H9 (cell line): ENCODE measurements around the gene IL4. TPM values are rescaled to one million over a fixed set of nuclear protein-coding genes. Genes with fewer than 3 reads are reported as not detected.

Source experiments
- DNase-seq: peaks from one replicate; pipeline ENCODE4 v3.0.0-alpha.2; 2017
- H2AFZ ChIP-seq: one replicate; pipeline ENCODE4 v1.6.1; 2013; ENCODE audit warnings: mild to moderate bottlenecking, low read length, control low read depth, moderate library complexity
- H2AK5ac ChIP-seq: 2 replicates; pipeline ENCODE4 v1.6.1; 2013; ENCODE audit warnings: low read length, control low read depth, mixed read lengths; ENCODE audit not compliant: insufficient read length
- H2BK120ac ChIP-seq: one replicate; pipeline ENCODE4 v1.6.1; 2013; ENCODE audit warnings: low read depth, mild to moderate bottlenecking, low read length, control low read depth, inconsistent platforms; ENCODE audit not compliant: poor library complexity, severe bottlenecking
- H2BK12ac ChIP-seq: 2 replicates; pipeline ENCODE4 v1.6.1; 2013; ENCODE audit warnings: low read length, control low read depth, mixed read lengths, low read depth; ENCODE audit not compliant: insufficient read length
- H2BK15ac ChIP-seq: 2 replicates; pipeline ENCODE4 v1.6.1; 2013; ENCODE audit warnings: low read depth, low read length, control low read depth
- H2BK20ac ChIP-seq: one replicate; pipeline ENCODE4 v1.6.1; 2013; ENCODE audit warnings: low read depth, mild to moderate bottlenecking, low read length, control low read depth, inconsistent platforms; ENCODE audit not compliant: poor library complexity, severe bottlenecking
- H2BK5ac ChIP-seq: 2 replicates; pipeline ENCODE4 v1.6.1; 2013; ENCODE audit warnings: low read length, control low read depth, mixed read lengths; ENCODE audit not compliant: insufficient read length
- H3K14ac ChIP-seq: 2 replicates; pipeline ENCODE4 v1.6.1; 2013; ENCODE audit warnings: low read length, control low read depth; ENCODE audit not compliant: insufficient read depth
- H3K18ac ChIP-seq: 2 replicates; pipeline ENCODE4 v1.6.1; 2013; ENCODE audit warnings: low read depth, mild to moderate bottlenecking, mixed read lengths, low read length, control low read depth; ENCODE audit not compliant: insufficient read length
- H3K23ac ChIP-seq: 2 replicates; pipeline ENCODE4 v1.6.1; 2013; ENCODE audit warnings: low read length, control low read depth, mixed read lengths, low read depth; ENCODE audit not compliant: insufficient read length
- H3K23me2 ChIP-seq: 2 replicates; pipeline ENCODE4 v1.6.1; 2013; ENCODE audit warnings: low read depth, mild to moderate bottlenecking, mixed read lengths, low read length, control low read depth; ENCODE audit not compliant: insufficient read length, poor library complexity, severe bottlenecking
- H3K27ac ChIP-seq: 2 replicates; pipeline ENCODE4 v1.5.1; 2013; ENCODE audit warnings: low read length, control low read depth, mixed read lengths, low read depth; ENCODE audit not compliant: insufficient read length
- H3K27me3 ChIP-seq: 2 replicates; pipeline ENCODE4 v1.6.1; 2013; ENCODE audit warnings: low read length, control low read depth, inconsistent platforms; ENCODE audit not compliant: insufficient read depth
- H3K4ac ChIP-seq: 2 replicates; pipeline ENCODE4 v1.6.1; 2013; ENCODE audit warnings: low read depth, mild to moderate bottlenecking, control low read depth, inconsistent platforms, low read length, moderate library complexity
- H3K4me1 ChIP-seq: 2 replicates; pipeline ENCODE4 v1.6.1; 2013; ENCODE audit warnings: low read length, control low read depth, inconsistent platforms; ENCODE audit not compliant: insufficient read depth
- H3K4me2 ChIP-seq: 2 replicates; pipeline ENCODE4 v1.6.1; 2013; ENCODE audit warnings: low read length, control low read depth, mixed read lengths; ENCODE audit not compliant: insufficient read length, insufficient read depth
- H3K56ac ChIP-seq: 2 replicates; pipeline ENCODE4 v1.6.1; 2013; ENCODE audit warnings: low read depth, mild to moderate bottlenecking, mixed read lengths, low read length, control low read depth; ENCODE audit not compliant: insufficient read length
- H3K79me1 ChIP-seq: 2 replicates; pipeline ENCODE4 v1.6.1; 2013; ENCODE audit warnings: low read depth, mild to moderate bottlenecking, moderate library complexity, low read length, control low read depth, inconsistent platforms; ENCODE audit not compliant: insufficient read depth, poor library complexity, severe bottlenecking
- H3K79me2 ChIP-seq: 2 replicates; pipeline ENCODE4 v1.6.1; 2013; ENCODE audit warnings: low read length, control low read depth, inconsistent platforms; ENCODE audit not compliant: insufficient read depth
- H3K9ac ChIP-seq: 2 replicates; pipeline ENCODE4 v1.6.1; 2013; ENCODE audit warnings: low read length, control low read depth, mixed read lengths; ENCODE audit not compliant: insufficient read length; ENCODE audit errors: extremely low read depth
- H3K9me3 ChIP-seq: one replicate; pipeline ENCODE4 v1.6.1; 2013; ENCODE audit warnings: low read depth, low read length, inconsistent platforms; ENCODE audit not compliant: control insufficient read depth
- H3T11ph ChIP-seq: one replicate; pipeline ENCODE4 v1.6.1; 2013; ENCODE audit warnings: mild to moderate bottlenecking, low read length, control low read depth, inconsistent platforms
- H4K20me1 ChIP-seq: one replicate; pipeline ENCODE4 v1.6.1; 2013; ENCODE audit not compliant: control insufficient read depth, insufficient read length, insufficient read depth
- H4K5ac ChIP-seq: 2 replicates; pipeline ENCODE4 v1.6.1; 2013; ENCODE audit warnings: low read depth, mild to moderate bottlenecking, mixed read lengths, low read length, control low read depth; ENCODE audit not compliant: insufficient read length
- H4K8ac ChIP-seq: replicated peaks from 2 replicates; pipeline ENCODE4 v1.6.1; 2013; ENCODE audit warnings: low read length, control low read depth, mixed read lengths, low read depth; ENCODE audit not compliant: insufficient read length
- H4K91ac ChIP-seq: 2 replicates; pipeline ENCODE4 v1.6.1; 2013; ENCODE audit warnings: low read depth, mild to moderate bottlenecking, moderate library complexity, mixed read lengths, low read length, control low read depth; ENCODE audit not compliant: insufficient read length
- H3K27ac Mint-ChIP-seq, 3 experiments: 2 replicates in 2 of 3; 3 replicates in 1 of 3; pipeline ENCODE4 v1.8.0; 2020 to 2021; ENCODE audit warnings: mixed read lengths in 3 of 3, mild to moderate bottlenecking in 1 of 3, moderate library complexity in 1 of 3
- H3K27me3 Mint-ChIP-seq: 2 replicates; pipeline ENCODE4 v1.8.0; 2021; ENCODE audit warnings: low read depth, mild to moderate bottlenecking, moderate library complexity, mixed read lengths
- H3K36me3 Mint-ChIP-seq, 3 experiments: 2 replicates in 2 of 3; 3 replicates in 1 of 3; pipeline ENCODE4 v1.8.0; 2020 to 2021; ENCODE audit warnings: low read depth in 3 of 3, mixed read lengths in 3 of 3; ENCODE audit not compliant: insufficient read depth in 1 of 3
- H3K4me1 Mint-ChIP-seq, 2 experiments: 2 replicates each; pipeline ENCODE4 v1.8.0; 2020; ENCODE audit warnings: mixed read lengths in 2 of 2
- H3K4me3 Mint-ChIP-seq, 2 experiments: 2 replicates in 1 of 2; 3 replicates in 1 of 2; pipeline ENCODE4 v1.8.0; 2020 to 2021; ENCODE audit warnings: mild to moderate bottlenecking in 2 of 2, mixed read lengths in 2 of 2, moderate library complexity in 1 of 2
- H3K9me3 Mint-ChIP-seq, 2 experiments: 2 replicates in 1 of 2; 3 replicates in 1 of 2; pipeline ENCODE4 v1.8.0; 2020; ENCODE audit warnings: mild to moderate bottlenecking in 2 of 2, mixed read lengths in 2 of 2, moderate library complexity in 1 of 2
- CTCF ChIP-seq: fragments of 200-600 bp; sonication (generic); conservative IDR thresholded peaks from 3 replicates; pipeline ENCODE4 v1.8.0; 2021; ENCODE audit warnings: antibody characterized with exemption, mild to moderate bottlenecking
- WGBS: extraction: QIAGEN DNeasy Blood & Tissue Kit; methylation state at CpG from one replicate; pipeline ENCODE4 v1.1.7; 2013; ENCODE audit warnings: missing lambda C conversion rate, low lambda C conversion rate, mixed read lengths; ENCODE audit not compliant: insufficient read length; ENCODE audit errors: extremely low coverage; 5-methylcytosine and 5-hydroxymethylcytosine counted together
- total RNA-seq: library from RNA; stranded (reverse); gene quantifications from 2 replicates; pipeline ENCODE4 v1.2.1, GENCODE V29; 2021

The IL4 gene
- total RNA-seq, 1 experiment from 2014 or later = not detected

DNA sequence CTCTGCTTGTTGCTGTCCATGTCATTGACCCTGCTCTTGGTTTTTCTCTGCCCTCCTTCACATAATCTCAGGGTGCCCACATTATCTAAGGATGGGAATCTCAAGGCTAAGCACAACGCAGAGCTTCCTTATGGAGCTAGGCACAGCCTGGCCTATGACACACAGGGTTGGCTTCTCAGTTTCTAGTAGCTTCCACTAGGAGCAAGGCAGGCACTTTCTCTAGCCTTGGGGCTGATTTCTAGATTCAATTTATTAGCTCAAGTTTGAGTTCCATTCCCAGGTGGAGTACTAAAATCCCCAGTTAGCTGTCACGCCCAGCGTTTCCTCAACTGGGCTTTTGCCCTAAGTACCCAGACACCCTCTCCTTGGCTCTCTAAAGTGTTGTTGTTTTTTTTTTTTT is 12.4 kb downstream of the IL4 start:
- TF ChIP-seq CTCF = no peak
- Histone ChIP-seq H4K5ac (no peak overlapping the region), H3K56ac (no peak overlapping the region), H2AK5ac (no peak overlapping the region), H3K9ac (no peak overlapping the region), H2BK20ac (no peak overlapping the region), H4K20me1 (no peaks in the 10 kb centered on the region), H3K14ac (no peak overlapping the region), H2BK12ac (no peak overlapping the region), H3K4me2 (no peak overlapping the region), H3K23ac (no peak overlapping the region), H3K79me2 (no peaks in the 10 kb centered on the region), H2BK5ac (no peak overlapping the region), H2BK15ac (no peak overlapping the region), H4K8ac (no peak overlapping the region), H3K18ac (no peak overlapping the region), H2BK120ac (no peak overlapping the region), H3K9me3 (no peaks in the 10 kb centered on the region), H3K23me2 (no peaks in the 10 kb centered on the region), H3K4me1 (no peaks in the 10 kb centered on the region), H4K91ac (no peak overlapping the region), H3K4ac (no peak overlapping the region), H3K79me1 (no peaks in the 10 kb centered on the region), H3K27me3 (no peaks in the 10 kb centered on the region), H3K27ac (no peak overlapping the region), H3T11ph (no peak overlapping the region), H2AFZ (no peak overlapping the region)
- no peak overlapping the region for H3K4me3 Mint-ChIP-seq
- no CpG with 5 or more reads among the region's 3 CpGs for WGBS
- H3K27ac Mint-ChIP-seq = no peak overlapping the region
- no peaks in the 10 kb centered on the region for H3K36me3 Mint-ChIP-seq
- H3K4me1 Mint-ChIP-seq = 0 out of 4 replicates have a peak, but pooled peaks cover 0 to 3% of the 10 kb centered on the region in 2 experiments
- DNase-seq = no peak
- H3K27me3 Mint-ChIP-seq = no peaks in the 10 kb centered on the region
- no peaks in the 10 kb centered on the region for H3K9me3 Mint-ChIP-seq
